HEK293 (cell line): ENCODE data around the gene OR10X1.

Experiments
- CTCF ChIA-PET: fragments of 350-600 bp; formaldehyde crosslinking; extraction: SDS; loops from one replicate; lab custom pipeline; 2021; ENCODE audit warnings: antibody characterized with exemption; lab: Yijun Ruan, JAX
- POLR2A ChIA-PET: fragments of 300-600 bp; formaldehyde crosslinking; extraction: SDS; loops from one replicate; lab custom pipeline; 2020; ENCODE audit warnings: antibody characterized with exemption, inconsistent platforms; lab: Yijun Ruan, JAX
- H3K27ac ChIP-seq: fragments of 200-500 bp; sonication (Bioruptor generic); 2 replicates; pipeline ENCODE4 v1.5.1; 2014; ENCODE audit warnings: low read depth, low read length, control low read depth, inconsistent platforms; ENCODE audit errors: extremely low read depth
- H3K36me3 ChIP-seq, 2 experiments: fragments of 200-500 bp in 1 of 2; sonication (Bioruptor generic) in 1 of 2; 1 replicate in 1 of 2; 2 replicates in 1 of 2; pipeline ENCODE4 v1.5.1; 2014 to 2017; ENCODE audit warnings: inconsistent platforms in 2 of 2, low read length in 2 of 2; ENCODE audit not compliant: control insufficient read depth in 2 of 2, insufficient read depth in 1 of 2
- H3K4me1 ChIP-seq: fragments of 200-500 bp; sonication (Bioruptor generic); 2 replicates; pipeline ENCODE4 v1.5.1; 2014; ENCODE audit warnings: mild to moderate bottlenecking, low read length, inconsistent platforms; ENCODE audit not compliant: control insufficient read depth, insufficient read depth
- H3K4me3 ChIP-seq: 2 replicates; pipeline ENCODE4 v1.5.1; 2011; ENCODE audit warnings: low read depth, mild to moderate bottlenecking, control low read depth, low read length, moderate library complexity
- H3K9me3 ChIP-seq: fragments of 200-500 bp; sonication (Bioruptor generic); 2 replicates; pipeline ENCODE4 v1.5.1; 2014; ENCODE audit warnings: low read depth, low read length, inconsistent platforms; ENCODE audit not compliant: control insufficient read depth, insufficient read depth
- AEBP2 ChIP-seq: fragments of 450-650 bp; formaldehyde crosslinking; IDR thresholded peaks from 2 replicates; pipeline ENCODE4 v1.5.1; 2016; ENCODE audit warnings: missing biosample characterization, missing genetic modification characterization, borderline replicate concordance
- KLF16 ChIP-seq: fragments of 450-650 bp; formaldehyde crosslinking; IDR thresholded peaks from 2 replicates; pipeline ENCODE4 v1.5.1; 2017; ENCODE audit warnings: missing biosample characterization, missing genetic modification characterization
- KLF7 ChIP-seq: fragments of 450-650 bp; formaldehyde crosslinking; IDR thresholded peaks from 2 replicates; pipeline ENCODE4 v1.5.1; 2016; ENCODE audit warnings: missing biosample characterization, missing genetic modification characterization, borderline replicate concordance
- SCRT1 ChIP-seq: fragments of 450-650 bp; formaldehyde crosslinking; IDR thresholded peaks from 2 replicates; pipeline ENCODE4 v1.5.1; 2016; ENCODE audit warnings: missing biosample characterization, missing genetic modification characterization, borderline replicate concordance
- ZFHX2 ChIP-seq: fragments of 450-650 bp; formaldehyde crosslinking; conservative IDR thresholded peaks from 2 replicates; pipeline ENCODE4 v1.5.1; 2016; ENCODE audit warnings: missing biosample characterization, missing genetic modification characterization
- ZNF140 ChIP-seq: fragments of 450-650 bp; formaldehyde crosslinking; IDR thresholded peaks from 2 replicates; pipeline ENCODE4 v1.5.1; 2016; ENCODE audit warnings: missing biosample characterization, missing genetic modification characterization
- ZNF223 ChIP-seq: fragments of 450-650 bp; formaldehyde crosslinking; IDR thresholded peaks from 2 replicates; pipeline ENCODE4 v1.5.1; 2016; ENCODE audit warnings: missing biosample characterization, missing genetic modification characterization
- ZNF335 ChIP-seq: fragments of 450-650 bp; formaldehyde crosslinking; conservative IDR thresholded peaks from 2 replicates; pipeline ENCODE4 v1.5.1; 2016; ENCODE audit warnings: missing biosample characterization, missing genetic modification characterization
- ZNF362 ChIP-seq: fragments of 450-650 bp; formaldehyde crosslinking; IDR thresholded peaks from 2 replicates; pipeline ENCODE4 v1.5.1; 2016; ENCODE audit warnings: missing biosample characterization, missing genetic modification characterization
- ZNF488 ChIP-seq: fragments of 450-650 bp; formaldehyde crosslinking; IDR thresholded peaks from 2 replicates; pipeline ENCODE4 v1.5.1; 2016; ENCODE audit warnings: missing biosample characterization, missing genetic modification characterization
- ZNF521 ChIP-seq: fragments of 450-650 bp; formaldehyde crosslinking; IDR thresholded peaks from 2 replicates; pipeline ENCODE4 v1.5.1; 2017; ENCODE audit warnings: missing biosample characterization, mild to moderate bottlenecking, missing genetic modification characterization
- ZNF530 ChIP-seq: fragments of 450-650 bp; formaldehyde crosslinking; IDR thresholded peaks from 2 replicates; pipeline ENCODE4 v1.5.1; 2016; ENCODE audit warnings: low read depth, missing biosample characterization, missing genetic modification characterization
- ZNF558 ChIP-seq: fragments of 450-650 bp; formaldehyde crosslinking; IDR thresholded peaks from 2 replicates; pipeline ENCODE4 v1.5.1; 2016; ENCODE audit warnings: missing biosample characterization, missing genetic modification characterization
- ZNF571 ChIP-seq: fragments of 450-650 bp; formaldehyde crosslinking; IDR thresholded peaks from 2 replicates; pipeline ENCODE4 v1.5.0; 2017; ENCODE audit warnings: missing biosample characterization, missing genetic modification characterization
- ZNF600 ChIP-seq: fragments of 450-650 bp; formaldehyde crosslinking; IDR thresholded peaks from 2 replicates; pipeline ENCODE4 v1.5.1; 2016; ENCODE audit warnings: missing biosample characterization, missing genetic modification characterization
- ZNF623 ChIP-seq: fragments of 450-650 bp; formaldehyde crosslinking; IDR thresholded peaks from 2 replicates; pipeline ENCODE4 v1.5.1; 2016; ENCODE audit warnings: missing biosample characterization, missing genetic modification characterization
- ZNF629 ChIP-seq: fragments of 450-650 bp; formaldehyde crosslinking; IDR thresholded peaks from 2 replicates; pipeline ENCODE4 v1.5.1; 2017; ENCODE audit warnings: missing biosample characterization, missing genetic modification characterization
- ZNF645 ChIP-seq: fragments of 450-650 bp; formaldehyde crosslinking; IDR thresholded peaks from 2 replicates; pipeline ENCODE4; 2016; ENCODE audit warnings: missing biosample characterization, missing genetic modification characterization
- ZNF747 ChIP-seq: fragments of 450-650 bp; formaldehyde crosslinking; IDR thresholded peaks from 2 replicates; pipeline ENCODE4 v1.5.1; 2016; ENCODE audit warnings: missing biosample characterization, missing genetic modification characterization
- ZNF76 ChIP-seq: fragments of 450-650 bp; formaldehyde crosslinking; IDR thresholded peaks from 2 replicates; pipeline ENCODE4; 2016; ENCODE audit warnings: low read depth, missing biosample characterization, missing genetic modification characterization, borderline replicate concordance
- ZNF768 ChIP-seq: fragments of 450-650 bp; formaldehyde crosslinking; IDR thresholded peaks from 2 replicates; pipeline ENCODE4 v1.5.1; 2018; ENCODE audit warnings: missing biosample characterization, mild to moderate bottlenecking, missing genetic modification characterization
- ZNF776 ChIP-seq: fragments of 450-650 bp; formaldehyde crosslinking; IDR thresholded peaks from 2 replicates; pipeline ENCODE4 v1.5.0; 2017; ENCODE audit warnings: missing biosample characterization, missing genetic modification characterization, borderline replicate concordance
- ZNF830 ChIP-seq: fragments of 450-650 bp; IDR thresholded peaks from 2 replicates; pipeline ENCODE4 v1.5.0; 2018; ENCODE audit warnings: missing biosample characterization, missing genetic modification characterization, low read depth, mild to moderate bottlenecking, moderate library complexity
- ZNF837 ChIP-seq: fragments of 450-650 bp; formaldehyde crosslinking; IDR thresholded peaks from 2 replicates; pipeline ENCODE4 v1.5.1; 2016; ENCODE audit warnings: missing biosample characterization, missing genetic modification characterization
- TF ChIP-seq, protein P1 (sequence below): fragments of 450-650 bp; formaldehyde crosslinking; conservative IDR thresholded peaks from 2 replicates; pipeline ENCODE4 v1.5.1; 2016; ENCODE audit warnings: low read depth, missing biosample characterization, missing genetic modification characterization
- TF ChIP-seq, protein P2 (sequence below): fragments of 450-650 bp; formaldehyde crosslinking; IDR thresholded peaks from 2 replicates; pipeline ENCODE4 v1.5.1; 2017; ENCODE audit warnings: missing biosample characterization, missing genetic modification characterization

Gene OR10X1

GRCh38 chr1:158583962-158584361 is 4.3 kb upstream of the OR10X1 start:
- no peak overlapping the region for H3K4me3 ChIP-seq
- no peaks in the 10 kb centered on the region for H3K4me1 ChIP-seq
- no peak overlapping the region for H3K27ac ChIP-seq
- H3K36me3 ChIP-seq: no peaks in the 10 kb centered on the region
- ChIA-PET POLR2A (no interaction called here), CTCF (interaction anchor here (0.6 kb wide), 1 partner anchor 75 kb away, joined by 3 read pairs; no protein-coding TSS in a partner anchor)
- TF ChIP-seq ZNF76 (no peak), ZNF140 (tag by site-specific recombination) (no peak), ZNF530 (tag by site-specific recombination) (no peak), ZNF747 (no peak), ZNF645 (tag by site-specific recombination) (no peak), ZNF768 (tag by site-specific recombination) (no peak), ZNF600 (tag by site-specific recombination) (no peak), ZNF837 (tag by site-specific recombination) (no peak), AEBP2 (tag by site-specific recombination) (no peak), SCRT1 (tag by site-specific recombination) (no peak), KLF7 (tag by site-specific recombination) (no peak), ZNF830 (tag by site-specific recombination) (no peak), ZNF558 (no peak), ZNF629 (no peak), ZNF571 (tag by site-specific recombination) (no peak)
- TF ChIP-seq, protein P1, sequence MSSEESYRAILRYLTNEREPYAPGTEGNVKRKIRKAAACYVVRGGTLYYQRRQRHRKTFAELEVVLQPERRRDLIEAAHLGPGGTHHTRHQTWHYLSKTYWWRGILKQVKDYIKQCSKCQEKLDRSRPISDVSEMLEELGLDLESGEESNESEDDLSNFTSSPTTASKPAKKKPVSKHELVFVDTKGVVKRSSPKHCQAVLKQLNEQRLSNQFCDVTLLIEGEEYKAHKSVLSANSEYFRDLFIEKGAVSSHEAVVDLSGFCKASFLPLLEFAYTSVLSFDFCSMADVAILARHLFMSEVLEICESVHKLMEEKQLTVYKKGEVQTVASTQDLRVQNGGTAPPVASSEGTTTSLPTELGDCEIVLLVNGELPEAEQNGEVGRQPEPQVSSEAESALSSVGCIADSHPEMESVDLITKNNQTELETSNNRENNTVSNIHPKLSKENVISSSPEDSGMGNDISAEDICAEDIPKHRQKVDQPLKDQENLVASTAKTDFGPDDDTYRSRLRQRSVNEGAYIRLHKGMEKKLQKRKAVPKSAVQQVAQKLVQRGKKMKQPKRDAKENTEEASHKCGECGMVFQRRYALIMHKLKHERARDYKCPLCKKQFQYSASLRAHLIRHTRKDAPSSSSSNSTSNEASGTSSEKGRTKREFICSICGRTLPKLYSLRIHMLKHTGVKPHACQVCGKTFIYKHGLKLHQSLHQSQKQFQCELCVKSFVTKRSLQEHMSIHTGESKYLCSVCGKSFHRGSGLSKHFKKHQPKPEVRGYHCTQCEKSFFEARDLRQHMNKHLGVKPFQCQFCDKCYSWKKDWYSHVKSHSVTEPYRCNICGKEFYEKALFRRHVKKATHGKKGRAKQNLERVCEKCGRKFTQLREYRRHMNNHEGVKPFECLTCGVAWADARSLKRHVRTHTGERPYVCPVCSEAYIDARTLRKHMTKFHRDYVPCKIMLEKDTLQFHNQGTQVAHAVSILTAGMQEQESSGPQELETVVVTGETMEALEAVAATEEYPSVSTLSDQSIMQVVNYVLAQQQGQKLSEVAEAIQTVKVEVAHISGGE (tag by site-specific recombination): no peak
- TF ChIP-seq, protein P2, sequence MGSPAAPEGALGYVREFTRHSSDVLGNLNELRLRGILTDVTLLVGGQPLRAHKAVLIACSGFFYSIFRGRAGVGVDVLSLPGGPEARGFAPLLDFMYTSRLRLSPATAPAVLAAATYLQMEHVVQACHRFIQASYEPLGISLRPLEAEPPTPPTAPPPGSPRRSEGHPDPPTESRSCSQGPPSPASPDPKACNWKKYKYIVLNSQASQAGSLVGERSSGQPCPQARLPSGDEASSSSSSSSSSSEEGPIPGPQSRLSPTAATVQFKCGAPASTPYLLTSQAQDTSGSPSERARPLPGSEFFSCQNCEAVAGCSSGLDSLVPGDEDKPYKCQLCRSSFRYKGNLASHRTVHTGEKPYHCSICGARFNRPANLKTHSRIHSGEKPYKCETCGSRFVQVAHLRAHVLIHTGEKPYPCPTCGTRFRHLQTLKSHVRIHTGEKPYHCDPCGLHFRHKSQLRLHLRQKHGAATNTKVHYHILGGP (tag by site-specific recombination): no peak
- no peaks in the 10 kb centered on the region for H3K9me3 ChIP-seq

DNA sequence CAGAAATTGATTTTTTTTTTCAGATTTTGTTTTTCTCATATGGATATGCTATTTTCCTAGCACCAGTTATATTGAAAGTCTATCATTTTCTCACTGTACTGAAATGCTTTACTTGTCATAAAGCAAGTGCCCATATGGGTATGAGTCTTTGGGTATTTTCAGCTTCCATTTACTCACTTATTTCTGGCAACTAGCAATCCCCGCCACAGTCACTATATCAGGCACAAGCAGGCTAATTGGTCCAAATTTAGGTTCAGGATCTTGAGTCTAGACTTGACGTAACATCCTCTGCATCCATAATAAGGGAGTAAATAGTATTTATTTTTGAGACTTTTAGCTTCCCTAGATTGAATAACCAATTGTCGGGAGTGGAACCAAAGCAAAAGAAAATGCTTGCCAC is 2.1 kb downstream of the OR10X1 start:
- no peak overlapping the region for H3K4me3 ChIP-seq
- H3K27ac ChIP-seq: no peak overlapping the region
- no peaks in the 10 kb centered on the region for H3K9me3 ChIP-seq
- no peaks in the 10 kb centered on the region for H3K36me3 ChIP-seq
- POLR2A ChIA-PET: no interaction called here
- CTCF ChIA-PET: interaction anchor here (0.6 kb wide), 1 partner anchor 999 kb away, joined by 3 read pairs; no protein-coding TSS in a partner anchor
- H3K4me1 ChIP-seq: no peaks in the 10 kb centered on the region
- TF ChIP-seq ZNF335 (tag by site-specific recombination) (no peak), ZNF776 (tag by site-specific recombination) (no peak), ZNF223 (tag by site-specific recombination) (no peak), ZNF623 (tag by site-specific recombination) (no peak), ZFHX2 (no peak), ZNF521 (tag by site-specific recombination) (no peak), ZNF362 (tag by site-specific recombination) (no peak), KLF16 (tag by site-specific recombination) (no peak), ZNF488 (tag by site-specific recombination) (no peak)
- TF ChIP-seq, protein P2 (tag by site-specific recombination): no peak
